ENCODE results near the gene ARNT2.

ARNT2 gene

DNA sequence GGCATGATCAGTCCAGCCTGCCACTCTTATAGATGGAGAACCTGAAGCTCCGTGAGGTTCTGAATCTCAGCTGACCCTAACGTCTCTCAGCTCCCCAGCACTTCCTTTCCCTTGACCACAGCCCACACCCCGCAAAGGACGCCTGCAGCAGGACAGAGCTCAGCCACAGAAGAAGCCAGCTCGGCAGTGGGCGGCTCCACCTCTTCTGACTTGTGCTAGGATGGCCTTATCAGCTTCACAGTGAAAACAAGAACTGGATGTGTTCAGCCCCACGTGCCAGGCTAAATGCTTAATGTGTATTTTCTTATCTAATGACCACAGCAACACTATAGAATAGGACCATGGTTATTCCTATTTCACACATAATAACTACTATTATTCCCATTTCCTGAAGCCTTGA is 127.6 kb downstream of the ARNT2 start:
- no peak for DNase-seq
- Histone ChIP-seq H3K23ac (ENCODE audit: low read length) (no peak overlapping the region), H3K9ac (ENCODE audit: low read length) (no peak overlapping the region), H2BK120ac (ENCODE audit: low read depth, low read length) (no peak overlapping the region), H4K5ac (ENCODE audit: low read length) (no peak overlapping the region), H2BK5ac (ENCODE audit: low read length) (no peak overlapping the region), H3K4me1 (ENCODE audit: control insufficient read depth, low read depth, low read length) (no peaks in the 10 kb centered on the region), H3K79me2 (ENCODE audit: control insufficient read depth, insufficient read depth, low read length) (no peaks in the 10 kb centered on the region), H3K18ac (ENCODE audit: low read length) (no peak overlapping the region), H3K27ac (ENCODE audit: low read depth, low read length) (no peak overlapping the region), H3K27me3 (ENCODE audit: insufficient read depth, low read length, poor library complexity) (no peaks in the 10 kb centered on the region), H3K79me1 (ENCODE audit: low read length) (no peaks in the 10 kb centered on the region), H3K56ac (ENCODE audit: low read length) (no peak overlapping the region), H3K4ac (ENCODE audit: low read depth, low read length) (no peak overlapping the region), H2AK5ac (ENCODE audit: low read length) (no peak overlapping the region), H4K8ac (ENCODE audit: low read depth, low read length) (no peak overlapping the region), H3K36me3 (ENCODE audit: control insufficient read depth, insufficient read depth, low read length) (no peaks in the 10 kb centered on the region), H2BK15ac (replicated peaks; ENCODE audit: low read depth) (no peak overlapping the region), H3K4me3 (ENCODE audit: low read length) (no peak overlapping the region), H3K4me2 (ENCODE audit: low read length) (no peak overlapping the region)
- WGBS (ENCODE audit: extremely low coverage, insufficient coverage, low lambda C conversion rate): no CpG with 5 or more reads among the region's 7 CpGs

DNA sequence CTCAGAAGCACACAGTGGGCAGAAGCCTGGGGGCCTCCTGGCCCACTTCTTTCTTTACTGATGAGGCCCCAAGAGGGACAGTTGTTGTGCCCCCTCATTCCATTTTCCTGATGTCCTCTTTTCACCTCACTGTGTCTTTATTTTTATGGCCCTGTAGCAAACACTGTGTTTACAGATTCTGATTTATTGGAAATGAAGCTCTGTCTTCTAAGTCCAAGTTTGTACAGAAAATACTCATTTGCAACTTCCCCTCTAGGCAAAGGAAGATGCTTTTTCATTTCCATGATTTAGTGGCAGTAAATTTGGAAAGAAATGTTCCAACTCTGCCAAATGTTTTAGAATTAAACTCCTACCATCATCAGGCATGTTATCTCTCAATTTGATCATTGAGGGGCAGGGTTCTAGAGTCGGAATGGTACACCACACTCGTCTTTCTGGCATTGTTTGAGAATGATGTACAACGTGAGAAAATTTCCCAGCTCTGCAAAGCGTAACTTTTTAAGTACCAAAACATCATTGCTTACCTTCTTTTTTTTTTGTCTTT is 129.7 kb downstream of the ARNT2 start:
- Histone ChIP-seq H3K56ac (ENCODE audit: low read length) (no peak overlapping the region), H3K27me3 (ENCODE audit: insufficient read depth, low read length, poor library complexity) (no peaks in the 10 kb centered on the region), H3K23ac (ENCODE audit: low read length) (no peak overlapping the region), H3K27ac (ENCODE audit: low read depth, low read length) (no peak overlapping the region), H3K79me2 (ENCODE audit: control insufficient read depth, insufficient read depth, low read length) (no peaks in the 10 kb centered on the region), H3K36me3 (ENCODE audit: control insufficient read depth, insufficient read depth, low read length) (no peaks in the 10 kb centered on the region), H3K4me2 (ENCODE audit: low read length) (no peak overlapping the region), H3K79me1 (ENCODE audit: low read length) (no peaks in the 10 kb centered on the region), H2BK5ac (ENCODE audit: low read length) (no peak overlapping the region), H3K18ac (ENCODE audit: low read length) (no peak overlapping the region), H3K4me3 (ENCODE audit: low read length) (no peak overlapping the region), H2AK5ac (ENCODE audit: low read length) (no peak overlapping the region), H4K5ac (ENCODE audit: low read length) (no peak overlapping the region), H3K9ac (ENCODE audit: low read length) (no peak overlapping the region), H2BK15ac (replicated peaks; ENCODE audit: low read depth) (no peak overlapping the region), H4K8ac (ENCODE audit: low read depth, low read length) (no peak overlapping the region), H2BK120ac (ENCODE audit: low read depth, low read length) (no peak overlapping the region), H3K4me1 (ENCODE audit: control insufficient read depth, low read depth, low read length) (no peaks in the 10 kb centered on the region), H3K4ac (ENCODE audit: low read depth, low read length) (no peak overlapping the region)
- WGBS (ENCODE audit: extremely low coverage, insufficient coverage, low lambda C conversion rate): no CpG with 5 or more reads among the region's 4 CpGs
- DNase-seq: no peak

DNA sequence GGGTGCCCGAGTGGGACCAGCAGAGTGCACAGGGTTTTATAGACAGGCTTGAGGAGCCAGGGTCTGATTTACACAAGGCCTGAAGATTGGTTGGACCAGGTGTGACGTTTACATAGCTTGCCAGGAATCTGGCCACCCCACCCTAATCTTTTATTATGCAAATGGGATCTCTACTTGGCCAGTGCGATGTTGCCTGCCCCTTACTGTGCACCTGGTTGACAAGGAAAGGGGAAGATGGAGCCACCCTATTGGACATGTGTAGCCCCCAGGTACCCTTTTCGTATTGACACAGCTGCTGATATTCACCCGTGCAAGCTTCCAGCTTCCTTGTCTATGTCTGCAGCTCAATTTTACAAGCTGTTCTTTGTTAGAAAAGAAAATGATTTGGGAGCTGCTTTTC is 132.0 kb downstream of the ARNT2 start:
- Histone ChIP-seq H3K4me3 (ENCODE audit: low read length) (no peak overlapping the region), H3K79me1 (ENCODE audit: low read length) (no peaks in the 10 kb centered on the region), H2BK120ac (ENCODE audit: low read depth, low read length) (no peak overlapping the region), H2AK5ac (ENCODE audit: low read length) (no peak overlapping the region), H2BK5ac (ENCODE audit: low read length) (no peak overlapping the region), H2BK15ac (replicated peaks; ENCODE audit: low read depth) (no peak overlapping the region), H3K27me3 (ENCODE audit: insufficient read depth, low read length, poor library complexity) (no peaks in the 10 kb centered on the region), H3K36me3 (ENCODE audit: control insufficient read depth, insufficient read depth, low read length) (no peaks in the 10 kb centered on the region), H3K4me2 (ENCODE audit: low read length) (no peak overlapping the region), H3K23ac (ENCODE audit: low read length) (no peak overlapping the region), H4K5ac (ENCODE audit: low read length) (no peak overlapping the region), H3K18ac (ENCODE audit: low read length) (no peak overlapping the region), H4K8ac (ENCODE audit: low read depth, low read length) (no peak overlapping the region), H3K27ac (ENCODE audit: low read depth, low read length) (no peak overlapping the region), H3K56ac (ENCODE audit: low read length) (no peak overlapping the region), H3K4ac (ENCODE audit: low read depth, low read length) (no peak overlapping the region), H3K9ac (ENCODE audit: low read length) (no peak overlapping the region), H3K4me1 (ENCODE audit: control insufficient read depth, low read depth, low read length) (no peaks in the 10 kb centered on the region), H3K79me2 (ENCODE audit: control insufficient read depth, insufficient read depth, low read length) (no peaks in the 10 kb centered on the region)
- DNase-seq: peak; percentile 28
- no CpG with 5 or more reads among the region's 5 CpGs for WGBS (ENCODE audit: extremely low coverage, insufficient coverage, low lambda C conversion rate)

DNA sequence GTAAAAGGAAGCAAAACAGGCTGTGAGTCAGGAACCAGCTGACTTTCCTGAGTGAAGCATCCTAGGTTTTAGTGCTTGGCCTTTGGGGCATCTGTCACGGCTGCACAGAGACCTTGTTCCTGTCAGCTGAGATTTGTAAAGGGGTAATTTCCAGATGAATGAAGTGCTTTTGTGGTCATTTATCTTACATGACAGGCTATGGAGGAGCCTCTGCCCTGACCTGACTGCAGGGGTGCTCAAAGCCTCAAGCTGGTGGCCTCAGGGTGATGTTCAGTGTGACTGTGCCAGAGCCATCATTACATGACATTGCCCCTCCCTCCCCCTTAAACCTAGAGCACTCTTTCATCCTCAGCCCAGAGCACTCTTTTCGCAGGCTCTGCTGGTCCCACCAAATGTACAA is 132.5 kb downstream of the ARNT2 start:
- Histone ChIP-seq H3K56ac (ENCODE audit: low read length) (no peak overlapping the region), H3K79me2 (ENCODE audit: control insufficient read depth, insufficient read depth, low read length) (no peaks in the 10 kb centered on the region), H3K9ac (ENCODE audit: low read length) (no peak overlapping the region), H2BK120ac (ENCODE audit: low read depth, low read length) (no peak overlapping the region), H3K4ac (ENCODE audit: low read depth, low read length) (no peak overlapping the region), H3K4me2 (ENCODE audit: low read length) (no peak overlapping the region), H3K4me3 (ENCODE audit: low read length) (no peak overlapping the region), H2BK15ac (replicated peaks; ENCODE audit: low read depth) (no peak overlapping the region), H3K23ac (ENCODE audit: low read length) (no peak overlapping the region), H3K4me1 (ENCODE audit: control insufficient read depth, low read depth, low read length) (no peaks in the 10 kb centered on the region), H3K27ac (ENCODE audit: low read depth, low read length) (no peak overlapping the region), H2BK5ac (ENCODE audit: low read length) (no peak overlapping the region), H3K27me3 (ENCODE audit: insufficient read depth, low read length, poor library complexity) (no peaks in the 10 kb centered on the region), H3K18ac (ENCODE audit: low read length) (no peak overlapping the region), H2AK5ac (ENCODE audit: low read length) (no peak overlapping the region), H3K79me1 (ENCODE audit: low read length) (no peaks in the 10 kb centered on the region), H3K36me3 (ENCODE audit: control insufficient read depth, insufficient read depth, low read length) (no peaks in the 10 kb centered on the region), H4K5ac (ENCODE audit: low read length) (no peak overlapping the region), H4K8ac (ENCODE audit: low read depth, low read length) (no peak overlapping the region)
- no CpG with 5 or more reads among the region's 2 CpGs for WGBS (ENCODE audit: extremely low coverage, insufficient coverage, low lambda C conversion rate)
- no peak for DNase-seq

DNA sequence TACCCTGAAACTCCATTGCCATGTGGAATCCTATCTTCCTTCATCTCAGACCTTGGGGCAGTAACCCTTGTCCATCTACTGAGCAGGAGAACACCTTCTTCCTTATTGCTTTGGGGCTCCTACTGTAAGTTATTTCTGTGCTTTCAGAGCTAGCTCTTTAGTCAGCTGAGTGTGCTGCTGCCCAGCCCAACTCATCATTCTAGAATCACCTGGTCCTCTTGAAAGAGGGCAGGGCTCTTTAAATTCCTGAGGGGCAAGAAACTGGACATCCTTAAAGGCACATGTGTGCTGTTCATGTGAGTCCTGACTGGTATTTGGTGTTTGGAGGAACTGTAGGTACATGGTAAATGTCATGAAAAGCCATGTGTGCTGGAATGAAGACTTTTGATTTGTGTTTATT is 140.9 kb downstream of the ARNT2 start:
- H3K27me3 ChIP-seq (ENCODE audit: insufficient read depth, low read length, poor library complexity): no peaks in the 10 kb centered on the region
- H2BK15ac ChIP-seq (replicated peaks; ENCODE audit: low read depth): no peak overlapping the region

DNA sequence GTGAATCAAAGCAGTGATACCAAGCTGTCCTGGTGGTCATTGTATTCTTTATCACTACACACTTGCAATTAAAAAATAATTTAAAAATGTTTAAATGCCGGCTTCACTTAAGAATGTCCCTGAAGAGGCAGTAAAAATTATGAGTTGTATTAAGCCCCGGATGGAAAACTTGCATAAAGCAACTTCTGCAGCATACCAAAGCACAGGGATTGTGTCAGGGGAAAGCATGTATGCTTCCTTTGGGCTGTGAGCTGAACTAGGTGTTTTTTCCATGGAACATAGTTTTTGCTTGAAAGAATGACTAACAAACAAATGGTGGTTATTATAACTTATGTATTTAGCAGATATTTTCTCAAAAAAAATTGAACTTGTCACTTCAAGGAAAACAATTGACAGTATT is 143.1 kb downstream of the ARNT2 start:
- no peak overlapping the region for H4K5ac ChIP-seq (ENCODE audit: low read length)
- no peaks in the 10 kb centered on the region for H3K79me2 ChIP-seq (ENCODE audit: control insufficient read depth, insufficient read depth, low read length)
- H3K4ac ChIP-seq (ENCODE audit: low read depth, low read length): no peak overlapping the region
- no peak overlapping the region for H3K4me2 ChIP-seq (ENCODE audit: low read length)
- no peak overlapping the region for H3K9ac ChIP-seq (ENCODE audit: low read length)
- DNase-seq: no peak
- H3K56ac ChIP-seq (ENCODE audit: low read length): no peak overlapping the region
- no peak overlapping the region for H2BK5ac ChIP-seq (ENCODE audit: low read length)
- no peak overlapping the region for H3K27ac ChIP-seq (ENCODE audit: low read depth, low read length)
- no peak overlapping the region for H4K8ac ChIP-seq (ENCODE audit: low read depth, low read length)
- no peak overlapping the region for H3K18ac ChIP-seq (ENCODE audit: low read length)
- no peaks in the 10 kb centered on the region for H3K27me3 ChIP-seq (ENCODE audit: insufficient read depth, low read length, poor library complexity)
- H2AK5ac ChIP-seq (ENCODE audit: low read length): no peak overlapping the region
- H3K4me3 ChIP-seq (ENCODE audit: low read length): no peak overlapping the region
- H2BK120ac ChIP-seq (ENCODE audit: low read depth, low read length): no peak overlapping the region
- no peaks in the 10 kb centered on the region for H3K36me3 ChIP-seq (ENCODE audit: control insufficient read depth, insufficient read depth, low read length)
- H3K23ac ChIP-seq (ENCODE audit: low read length): no peak overlapping the region
- WGBS (ENCODE audit: extremely low coverage, insufficient coverage, low lambda C conversion rate): no CpG with 5 or more reads among the region's 2 CpGs
- H3K4me1 ChIP-seq (ENCODE audit: control insufficient read depth, low read depth, low read length): no peaks in the 10 kb centered on the region
- no peak overlapping the region for H2BK15ac ChIP-seq (replicated peaks; ENCODE audit: low read depth)
- H3K79me1 ChIP-seq (ENCODE audit: low read length): no peaks in the 10 kb centered on the region

More for the DNA sequence above, 140.9 kb downstream of the ARNT2 start:
- Histone ChIP-seq H4K5ac (ENCODE audit: low read length) (no peak overlapping the region), H3K56ac (ENCODE audit: low read length) (no peak overlapping the region), H3K79me1 (ENCODE audit: low read length) (no peaks in the 10 kb centered on the region), H4K8ac (ENCODE audit: low read depth, low read length) (no peak overlapping the region), H3K4me3 (ENCODE audit: low read length) (no peak overlapping the region), H3K18ac (ENCODE audit: low read length) (no peak overlapping the region), H2BK5ac (ENCODE audit: low read length) (no peak overlapping the region), H3K4me2 (ENCODE audit: low read length) (no peak overlapping the region), H3K23ac (ENCODE audit: low read length) (no peak overlapping the region), H3K9ac (ENCODE audit: low read length) (no peak overlapping the region), H3K4me1 (ENCODE audit: control insufficient read depth, low read depth, low read length) (no peaks in the 10 kb centered on the region), H3K27ac (ENCODE audit: low read depth, low read length) (no peak overlapping the region), H3K4ac (ENCODE audit: low read depth, low read length) (no peak overlapping the region), H2AK5ac (ENCODE audit: low read length) (no peak overlapping the region), H2BK120ac (ENCODE audit: low read depth, low read length) (no peak overlapping the region), H3K79me2 (ENCODE audit: control insufficient read depth, insufficient read depth, low read length) (no peaks in the 10 kb centered on the region), H3K36me3 (ENCODE audit: control insufficient read depth, insufficient read depth, low read length) (no peaks in the 10 kb centered on the region)
- no peak for DNase-seq
